HG03520 (cell line): Measurements from ENCODE around the gene AMFR.

Experiments
- ATAC-seq: cut with Tn5 transposase; IDR thresholded peaks from one replicate; pipeline ENCODE4 v1.9.1; 2021; ENCODE audit warnings: mild to moderate bottlenecking, moderate library complexity; ENCODE audit not compliant: unreplicated experiment

Gene AMFR

GRCh38 chr16:56336071-56336688 is 89.2 kb downstream of the AMFR start:
- no peak for ATAC-seq

DNA sequence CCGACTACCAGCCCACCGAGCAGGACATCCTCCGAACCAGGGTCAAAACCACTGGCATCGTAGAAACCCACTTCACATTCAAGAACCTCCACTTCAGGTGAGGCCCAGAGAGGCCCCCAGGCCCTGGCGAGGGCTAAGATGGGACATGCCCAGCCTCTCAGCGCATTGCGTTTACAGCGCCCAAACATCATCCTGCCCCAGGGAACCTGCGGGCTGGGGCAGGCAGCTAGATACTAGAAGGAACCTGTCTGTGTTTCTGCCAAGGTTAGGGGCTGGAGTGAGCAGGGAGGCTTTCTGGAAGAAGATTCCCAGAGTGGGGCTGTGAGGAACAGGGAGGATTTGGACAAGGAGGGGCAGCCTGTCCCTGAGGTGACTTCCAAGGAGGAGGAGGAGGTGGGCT is 90.6 kb downstream of the AMFR start:
- no peak for ATAC-seq

DNA sequence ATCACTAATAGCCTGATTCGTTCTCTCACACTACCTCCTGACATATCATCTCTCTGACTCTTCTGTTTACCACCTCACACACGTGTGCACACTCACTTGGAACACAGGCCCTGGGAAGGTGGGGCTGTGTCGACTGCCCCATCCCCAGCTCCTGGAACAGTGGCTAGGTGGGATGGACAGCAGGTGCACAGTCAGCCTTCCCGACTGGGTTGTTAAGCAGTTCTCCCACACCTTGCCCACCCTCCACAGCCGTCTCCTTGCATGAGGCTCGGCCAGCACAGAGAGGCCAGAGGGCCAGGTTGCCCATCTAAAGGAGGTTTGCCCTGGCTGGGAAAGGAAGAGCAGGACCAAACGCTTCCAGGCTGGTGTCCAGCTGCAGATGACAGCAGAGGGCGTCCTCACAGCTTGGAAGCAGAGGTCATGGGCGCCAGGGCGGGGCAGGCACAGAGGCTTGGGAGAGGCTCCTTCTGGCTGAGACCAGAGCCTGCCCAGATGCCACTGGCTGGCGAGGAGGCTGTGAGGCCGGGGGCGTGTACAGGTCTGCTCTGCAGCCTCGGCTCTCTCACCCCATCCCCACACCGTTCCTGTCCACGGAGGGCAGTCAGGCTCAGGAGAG is 92.8 kb downstream of the AMFR start:
- ATAC-seq = no peak

GRCh38 chr16:56331915-56332314 is 93.4 kb downstream of the AMFR start:
- ATAC-seq = no peak

- no peak for ATAC-seq
Measured at GRCh38 chr16:56331399-56331798, 93.9 kb downstream of the AMFR start.

GRCh38 chr16:56330476-56330875 is 94.9 kb downstream of the AMFR start:
- ATAC-seq = no peak

- ATAC-seq = no peak
Measured at GRCh38 chr16:56329887-56330286, 95.5 kb downstream of the AMFR start.

- ATAC-seq = no peak
Measured at GRCh38 chr16:56328276-56329022, 96.9 kb downstream of the AMFR start.

DNA sequence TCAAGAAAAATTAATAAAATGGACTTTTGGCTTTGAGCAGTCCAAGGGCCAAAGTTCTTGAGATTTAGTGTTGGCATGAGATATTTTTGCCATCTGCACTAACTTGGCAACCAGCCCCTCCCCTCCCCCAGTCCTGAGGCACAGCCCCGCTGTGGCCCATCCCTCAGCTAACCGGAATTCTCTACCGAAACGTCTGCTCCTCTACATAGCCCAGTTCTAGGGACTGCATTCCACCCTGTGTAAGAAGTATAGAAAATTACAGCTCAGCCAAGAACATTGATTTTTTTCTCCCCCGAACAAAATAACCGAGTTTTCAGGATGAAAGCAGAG is 97.5 kb downstream of the AMFR start:
- no peak for ATAC-seq

- ATAC-seq = no peak
Measured at GRCh38 chr16:56327071-56327928, 98.0 kb downstream of the AMFR start.

GRCh38 chr16:56325956-56326355 is 99.4 kb downstream of the AMFR start:
- ATAC-seq = no peak

DNA sequence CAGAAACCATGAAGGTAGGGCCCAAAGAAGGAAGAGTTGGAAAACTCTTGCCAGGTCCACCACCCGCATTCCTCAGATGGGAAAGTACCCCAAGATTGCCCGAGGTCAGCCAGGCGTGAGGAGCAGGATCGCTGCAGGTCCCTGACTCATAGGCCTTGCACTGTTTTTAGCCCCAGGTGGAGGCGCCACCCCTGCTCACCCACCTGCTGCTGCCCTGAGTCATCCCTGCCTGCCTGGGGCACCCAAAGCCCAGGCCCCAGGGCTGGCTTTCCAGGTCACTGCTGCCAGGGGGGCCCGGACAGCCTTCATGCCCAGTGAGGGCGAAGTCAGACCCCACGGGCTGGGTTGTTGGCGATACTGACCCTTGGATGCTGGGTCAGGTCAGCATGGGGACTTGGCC is 100.9 kb downstream of the AMFR start:
- ATAC-seq = no peak

DNA sequence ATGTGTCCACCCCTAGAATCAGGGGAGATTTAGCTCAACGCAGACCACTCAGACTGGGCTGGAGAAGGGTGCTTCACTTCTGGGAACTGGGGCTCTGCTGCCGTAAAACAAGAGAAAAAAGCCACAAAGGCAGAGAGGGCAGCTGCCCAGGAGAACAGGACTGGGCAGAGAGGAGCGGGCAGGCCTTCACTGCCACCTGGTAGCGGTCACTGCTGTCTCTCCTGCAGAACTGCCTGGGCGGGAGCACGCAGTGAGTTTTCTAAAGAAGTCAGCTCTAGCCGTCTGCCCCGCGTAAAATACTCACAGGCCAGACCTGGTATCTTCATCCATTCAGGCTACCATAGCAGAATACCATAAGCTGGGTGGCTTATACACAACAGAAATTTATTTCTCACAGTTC is 103.8 kb downstream of the AMFR start:
- ATAC-seq = no peak

GRCh38 chr16:56320811-56321558 is 104.4 kb downstream of the AMFR start:
- ATAC-seq = no peak

DNA sequence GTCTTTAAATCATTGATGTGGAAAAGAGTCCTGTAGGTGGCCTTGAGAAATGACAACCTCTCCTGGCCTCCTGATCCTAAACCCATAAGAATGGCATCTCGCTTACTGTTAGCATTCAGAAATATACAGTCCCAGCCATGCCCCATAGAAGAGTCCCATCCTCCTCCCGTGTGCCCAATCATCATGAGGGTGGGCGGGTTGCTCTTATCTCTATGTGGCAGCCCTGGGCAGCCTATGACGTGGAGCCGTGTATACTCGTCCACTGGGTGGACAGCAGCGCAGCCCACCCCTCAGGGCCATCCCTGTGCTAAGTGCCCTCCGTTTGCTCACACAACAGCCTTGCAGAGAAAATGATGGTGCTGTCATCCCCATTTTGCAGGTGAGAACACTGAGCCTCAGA is 105.3 kb downstream of the AMFR start:
- ATAC-seq = no peak

GRCh38 chr16:56319376-56319775 is 106.0 kb downstream of the AMFR start:
- ATAC-seq = no peak

DNA sequence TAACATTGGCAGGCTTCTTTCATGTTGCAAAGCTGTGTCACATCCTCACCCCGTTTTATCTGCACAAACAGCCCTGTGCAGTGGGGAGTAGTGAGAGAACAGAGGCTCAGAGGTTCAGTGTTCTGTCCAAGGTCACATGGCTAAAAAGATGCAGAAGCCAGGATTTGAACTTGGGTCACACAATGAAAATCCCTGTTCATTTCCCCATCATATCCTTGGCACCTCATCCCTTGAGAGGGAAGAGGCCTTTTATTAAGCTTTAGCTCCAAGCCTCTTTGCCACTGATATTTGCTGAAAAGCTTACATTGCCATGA is 106.6 kb downstream of the AMFR start:
- no peak for ATAC-seq

GRCh38 chr16:56317998-56318826 is 107.1 kb downstream of the AMFR start:
- ATAC-seq = peak; percentile 90

DNA sequence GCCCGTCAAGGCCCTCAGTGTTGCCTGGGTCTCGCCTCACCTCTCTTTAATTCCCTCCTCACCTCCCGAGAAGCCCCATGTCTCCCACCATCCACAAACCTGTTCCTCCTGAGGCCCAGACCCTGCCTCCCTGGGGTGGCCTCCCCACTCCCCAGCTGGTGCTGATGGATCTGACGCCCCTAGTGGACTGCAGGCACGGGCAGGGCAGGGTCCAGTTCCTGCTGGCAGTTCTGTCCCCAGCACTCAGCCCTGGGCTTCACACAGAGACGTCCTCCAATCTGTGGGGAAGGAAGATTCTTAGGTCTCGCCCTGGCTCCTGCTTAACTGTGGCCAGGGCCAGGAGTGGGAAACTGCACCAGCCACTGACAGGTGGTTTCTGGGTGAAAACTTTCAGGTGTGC is 108.8 kb downstream of the AMFR start:
- no peak for ATAC-seq

GRCh38 chr16:56315955-56316354 is 109.4 kb downstream of the AMFR start:
- no peak for ATAC-seq
